LNCAP (cell line): Measurements from ENCODE around the gene BPI.
A peak's percentile ranks its signal among the peaks of the same experiment; 100 is the strongest.

Experiments used
- CTCF ChIP-seq: fragments of 450-650 bp; IDR thresholded peaks from 2 replicates; pipeline ENCODE4 v1.5.1; 2017; ENCODE audit warnings: mild to moderate bottlenecking

Gene BPI

GRCh38 chr20:38300438-38300837 lies 3.5 kb upstream of the BPI start:
- no peak for TF ChIP-seq CTCF

DNA sequence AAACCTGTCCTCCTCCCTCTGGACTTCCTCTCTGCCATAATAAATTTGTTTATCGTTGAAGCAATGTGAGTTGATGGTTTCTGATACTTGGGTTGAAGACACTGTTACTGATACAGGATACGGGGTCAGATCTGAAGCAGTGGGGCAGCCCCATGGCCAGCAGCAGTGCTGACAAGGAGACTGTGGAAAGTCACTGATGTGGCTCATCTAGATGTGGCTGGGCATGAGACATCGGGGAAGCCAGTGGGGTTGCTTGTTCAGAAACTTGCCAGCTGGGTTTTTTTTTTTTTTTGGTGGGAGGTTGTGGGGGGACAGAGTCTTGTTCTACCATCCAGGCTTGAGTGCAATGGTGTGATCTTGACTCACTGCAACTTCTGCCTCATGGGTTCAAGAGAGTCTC lies 2.6 kb upstream of the BPI start:
- TF ChIP-seq CTCF = no peak

DNA sequence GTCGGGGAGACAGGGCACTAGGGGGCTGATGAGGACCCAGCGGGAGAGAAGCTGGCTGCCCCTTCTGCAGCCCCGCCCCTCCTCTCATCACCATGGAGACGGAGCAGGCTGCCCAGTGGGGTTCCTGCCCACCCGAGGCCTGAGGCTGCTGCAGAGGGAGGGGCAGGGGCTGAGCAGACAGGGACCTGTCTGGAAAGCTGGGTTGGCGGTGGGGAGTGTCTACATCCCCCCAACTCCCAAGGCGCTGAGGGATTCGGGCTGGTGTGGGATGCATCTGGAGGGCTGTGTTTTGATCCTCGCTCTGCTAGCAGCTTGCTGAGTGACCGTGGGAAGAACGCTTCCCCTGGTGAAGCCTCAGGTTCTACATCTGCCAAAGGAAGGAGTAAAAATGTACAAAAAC lies 1.2 kb upstream of the BPI start:
- no peak for TF ChIP-seq CTCF

GRCh38 chr20:38304845-38305447 lies 990 bp downstream of the BPI start:
- peak; percentile 47 for TF ChIP-seq CTCF

DNA sequence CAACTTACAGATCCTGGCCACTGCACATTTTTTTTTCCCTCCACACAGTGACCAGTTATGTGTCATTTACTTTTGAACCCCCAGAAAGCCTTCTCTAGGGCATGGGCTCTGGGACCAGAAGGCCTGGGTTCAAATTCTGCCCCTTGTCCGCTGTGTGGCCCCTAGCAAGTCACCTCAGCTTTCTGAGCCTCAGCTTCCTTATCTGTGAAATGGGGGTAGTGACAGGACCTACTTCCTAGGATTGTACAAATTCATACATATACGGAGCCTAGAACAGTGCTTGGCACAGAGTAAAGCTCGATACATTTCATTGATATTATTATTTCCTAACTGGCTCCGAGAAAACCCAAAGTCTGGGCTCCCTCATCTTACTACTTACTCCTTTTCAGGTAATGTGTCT lies 1.6 kb downstream of the BPI start:
- TF ChIP-seq CTCF = no peak

DNA sequence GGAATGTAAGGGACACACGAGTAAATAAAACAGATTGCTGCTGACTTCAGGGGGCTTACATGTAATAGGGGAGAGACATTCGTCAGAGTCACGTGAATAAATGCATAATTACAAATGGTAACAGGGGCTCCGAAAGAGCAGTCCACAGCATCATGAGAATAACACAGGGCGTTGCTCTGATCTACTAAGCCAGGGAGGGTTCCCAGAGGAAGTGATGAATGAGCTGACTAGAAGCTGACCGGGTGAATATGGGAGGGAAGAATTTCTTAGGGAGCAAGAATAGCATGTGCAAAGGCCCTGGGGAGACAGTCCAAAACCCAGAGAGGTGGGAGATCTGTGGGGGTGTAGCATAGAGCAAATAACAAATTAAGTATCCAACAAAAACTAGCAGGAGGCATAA lies 2.4 kb downstream of the BPI start:
- no peak for TF ChIP-seq CTCF

GRCh38 chr20:38307371-38308046 lies 3.6 kb downstream of the BPI start:
- TF ChIP-seq CTCF = no peak

DNA sequence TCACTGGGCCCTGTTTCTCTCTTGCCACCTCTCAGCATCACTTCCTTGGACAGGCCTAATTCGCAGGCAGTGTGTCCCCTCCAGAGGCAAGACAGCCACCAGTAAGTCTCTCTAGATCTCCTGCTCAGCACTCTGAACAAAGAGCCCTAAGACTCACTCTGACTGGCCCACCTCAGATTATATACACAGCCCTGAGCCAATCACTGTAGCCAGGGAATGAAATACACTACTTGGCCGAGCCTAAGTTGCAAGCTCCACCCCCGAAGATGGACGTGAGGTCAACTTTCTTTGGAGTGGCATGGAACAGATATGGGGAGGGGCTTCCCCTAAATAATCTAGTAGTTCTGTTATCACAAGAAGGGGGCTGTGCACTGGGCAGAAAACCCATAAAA lies 4.1 kb downstream of the BPI start:
- no peak for TF ChIP-seq CTCF
